HepG2 (cell line): Measurements from ENCODE around the gene KLHL3. TPM values are rescaled to one million over a fixed set of nuclear protein-coding genes. Genes with fewer than 3 reads are reported as not detected.
A peak's percentile ranks its signal among the peaks of the same experiment; 100 is the strongest.

Experiments
- ATAC-seq: fragments of 200-7000 bp; cut with Tn5 transposase; 3 replicates; pipeline ENCODE4 v1.9.1; 2020; ENCODE audit warnings: mild to moderate bottlenecking, moderate library complexity
- BruUV-seq: library from RNA; stranded (reverse); fragments of 400-500 nt; replicated peaks from 2 replicates; lab custom pipeline; 2021; lab: Mats Ljungman, UMichigan
- CTCF ChIA-PET: fragments of 300-600 bp; formaldehyde crosslinking; extraction: SDS; loops from one replicate; lab custom pipeline; 2021; ENCODE audit warnings: low total read pairs, inconsistent platforms, low intra/inter-chr PET ratio; lab: Yijun Ruan, JAX
- POLR2A ChIA-PET: fragments of 350-600 bp; sonication (Branson Sonifier 250); formaldehyde crosslinking; loops from one replicate; lab custom pipeline; 2020; ENCODE audit warnings: antibody characterized with exemption, inconsistent platforms; lab: Yijun Ruan, JAX
- DNase-seq: peaks from one replicate; pipeline ENCODE4 v3.0.0-alpha.2; 2015; ENCODE audit warnings: low spot score
- FAIRE-seq: peaks from 3 replicates; lab custom pipeline; 2011; peaks lifted over from hg19 to GRCh38; lab: Jason Lieb, UNC
- H2AFZ ChIP-seq: one replicate; pipeline ENCODE4 v1.6.1; 2011; ENCODE audit warnings: low read length, inconsistent platforms
- H3K27ac ChIP-seq: fragments of 300-600 bp; 3 replicates; pipeline ENCODE4 v1.8.0; 2011; ENCODE audit warnings: mixed run types, mild to moderate bottlenecking, mixed read lengths, low read length, inconsistent platforms; ENCODE audit not compliant: insufficient read depth; ENCODE audit errors: extremely low read length
- H3K27me3 ChIP-seq, 2 experiments: fragments of 200-600 bp in 1 of 2; 2 replicates in 1 of 2; 3 replicates in 1 of 2; pipeline versions ENCODE4 v1.6.0 to v1.8.0; 2011; ENCODE audit warnings: low read length in 2 of 2, mild to moderate bottlenecking in 2 of 2, moderate library complexity in 2 of 2, inconsistent platforms in 1 of 2; ENCODE audit not compliant: insufficient read depth in 2 of 2, control insufficient read depth in 1 of 2
- H3K36me3 ChIP-seq, 2 experiments: fragments of 200-600 bp in 1 of 2; replicated peaks in 1 of 2; 2 replicates in 1 of 2; 3 replicates in 1 of 2; pipeline versions ENCODE4 v1.5.1 to v1.8.0; 2011; ENCODE audit warnings: low read length in 2 of 2, inconsistent platforms in 1 of 2; ENCODE audit not compliant: insufficient read depth in 2 of 2, control insufficient read depth in 1 of 2
- H3K4me1 ChIP-seq: 2 replicates; pipeline ENCODE4 v1.5.1; 2012; ENCODE audit warnings: low read length, inconsistent platforms; ENCODE audit not compliant: insufficient read depth
- H3K4me2 ChIP-seq: 2 replicates; pipeline ENCODE4 v1.6.0; 2011; ENCODE audit warnings: low read depth, low read length, inconsistent platforms
- H3K4me3 ChIP-seq, 3 experiments: fragments of 200-600 bp in 1 of 3; sonication (generic), shearing (Covaris generic) in 1 of 3; replicated peaks in 1 of 3; 2 replicates each; pipeline ENCODE4 v1.5.1; 2011 to 2016; ENCODE audit warnings: low read length in 3 of 3, inconsistent platforms in 2 of 3, low read depth in 2 of 3, mild to moderate bottlenecking in 2 of 3, control low read depth in 1 of 3, mixed read lengths in 1 of 3; ENCODE audit not compliant: insufficient read depth in 1 of 3
- H3K79me2 ChIP-seq: one replicate; pipeline ENCODE4 v1.6.1; 2011; ENCODE audit warnings: low read length, inconsistent platforms; ENCODE audit not compliant: insufficient read depth
- H3K9ac ChIP-seq: 2 replicates; pipeline ENCODE4 v1.6.0; 2011; ENCODE audit warnings: mild to moderate bottlenecking, low read depth, low read length, inconsistent platforms; ENCODE audit not compliant: insufficient read depth
- H3K9me3 ChIP-seq: 2 replicates; pipeline ENCODE4 v1.5.1; 2012; ENCODE audit warnings: mild to moderate bottlenecking, low read length
- H4K20me1 ChIP-seq: 2 replicates; pipeline ENCODE4 v1.6.0; 2011; ENCODE audit warnings: inconsistent platforms, mild to moderate bottlenecking, low read length, moderate library complexity; ENCODE audit not compliant: insufficient read depth
- ATF7 ChIP-seq, 2 experiments: fragments of 450-650 bp in 1 of 2; sonication (generic) in 1 of 2; formaldehyde crosslinking in 1 of 2; IDR thresholded peaks; 2 replicates each; pipeline versions ENCODE4 v1.4.0 to v1.6.1; 2016 to 2020; ENCODE audit warnings: antibody characterized with exemption in 1 of 2, mild to moderate bottlenecking in 1 of 2, missing genetic modification reagents in 1 of 2
- CEBPB ChIP-seq: IDR thresholded peaks from 2 replicates; pipeline ENCODE4 v1.6.1; 2011; ENCODE audit warnings: low read depth, low read length, improper control_type of control experiment, borderline replicate concordance
- CREB1 ChIP-seq, 2 experiments: fragments of 450-650 bp in 1 of 2; IDR thresholded peaks; 2 replicates each; pipeline ENCODE4 v1.6.1; 2016 to 2017; ENCODE audit warnings: control low read depth in 1 of 2, mild to moderate bottlenecking in 1 of 2, missing compliant biosample characterization in 1 of 2, missing genetic modification characterization in 1 of 2
- GFI1 ChIP-seq: sonication (generic); formaldehyde crosslinking; IDR thresholded peaks from 2 replicates; pipeline ENCODE4 v1.5.0; 2020; ENCODE audit warnings: missing genetic modification reagents, mild to moderate bottlenecking, borderline replicate concordance
- SNRNP70 ChIP-seq: fragments of 200-400 bp; formaldehyde crosslinking; IDR thresholded peaks from 2 replicates; pipeline ENCODE4 v1.6.1; 2017; ENCODE audit warnings: mild to moderate bottlenecking, low read depth, low read length, moderate library complexity
- WGBS: methylation state at CpG from one replicate; pipeline ENCODE4 v1.1.6; 2017; ENCODE audit warnings: low lambda C conversion rate; 5-methylcytosine and 5-hydroxymethylcytosine counted together
- in situ Hi-C: cut with HindIII; loops from 2 replicates; pipeline ENCODE4 v1.10.0; 2017; ENCODE audit warnings: low pct_unique_long_range_greater_than_20kb; ENCODE audit not compliant: extremely low pct_ligation_motif_present
- intact Hi-C: fragments of 100-400 bp; cut with micrococcal nuclease; formaldehyde crosslinking; loops from one replicate; pipeline ENCODE4 v1.10.0; 2022; ENCODE audit not compliant: unreplicated experiment
- polyA plus RNA-seq, 8 experiments: library from polyadenylated mRNA; depleted of rRNA in 3 of 8; stranded (reverse) in 7 of 8; unstranded in 1 of 8; fragments of >200 nt; fragmentation: Illumina TruSeq in 4 of 8; extraction: Trizol in 4 of 8; gene quantifications; 2 replicates each; pipeline versions ENCODE4 v1.2.1 to v1.2.3, GENCODE V29; 2011 to 2016; ENCODE audit warnings: low read depth in 4 of 8, missing spikeins in 1 of 8, mixed read lengths in 1 of 8; ENCODE audit not compliant: insufficient read depth in 1 of 8
- total RNA-seq, 5 experiments: library from RNA; depleted of rRNA; stranded (reverse); fragments of >200 nt; fragmentation: Illumina TruSeq; extraction: Trizol; gene quantifications; 2 replicates each; pipeline ENCODE4 v1.2.3, GENCODE V29; 2016; ENCODE audit warnings: low read depth in 1 of 5

The KLHL3 gene
- total and polyA plus RNA-seq, 2 of the 13 experiments (the other 11 are each of a cell fraction or from before 2014, with no cell fraction given), result 0.02 to 0.08 TPM

DNA sequence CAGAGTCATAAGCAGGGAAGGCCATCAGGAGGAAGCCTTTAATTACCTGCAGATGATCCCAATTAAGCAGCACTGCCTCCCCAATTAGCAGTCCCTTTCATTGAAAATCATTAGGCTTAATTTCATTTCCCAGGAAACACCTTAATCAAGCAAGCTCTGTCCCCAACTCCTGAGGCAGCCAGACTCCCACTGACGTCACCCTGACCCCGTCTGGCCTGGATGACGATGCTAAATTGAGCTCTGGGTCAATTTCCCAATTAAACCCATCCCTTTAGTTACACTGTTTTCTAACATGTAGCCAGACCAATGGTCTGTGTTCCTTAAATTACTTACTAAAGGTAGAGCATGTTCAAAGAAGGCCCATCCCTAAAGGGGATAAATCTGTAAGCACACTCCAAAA, 152.8 kb downstream of the KLHL3 start:
- Histone ChIP-seq H2AFZ (no peak overlapping the region), H3K4me3 (no peak overlapping the region), H3K27ac (no peak overlapping the region), H3K9me3 (no peaks in the 10 kb centered on the region), H3K9ac (no peak overlapping the region), H4K20me1 (no peaks in the 10 kb centered on the region), H3K4me2 (no peak overlapping the region), H3K27me3 (0 out of 5 replicates have a peak, but pooled peaks cover 1 to 4% of the 10 kb centered on the region in 2 experiments), H3K36me3 (no peaks in the 10 kb centered on the region), H3K4me1 (no peaks in the 10 kb centered on the region), H3K79me2 (no peaks in the 10 kb centered on the region)
- ChIA-PET CTCF (no interaction called here), POLR2A (no interaction called here)
- ATAC-seq, result no peak
- DNase-seq, result no peak
- no TSS peak for BruUV-seq
- in situ Hi-C loops (no loop called here), intact Hi-C loops (no loop called here)
- WGBS, result 5% methylated on average over 3 of the region's 3 CpGs
- no peak for FAIRE-seq
- TF ChIP-seq CREB1 (IDR thresholded peaks at IDR 0.05), result peak; percentile 87
- TF ChIP-seq CREB1 (CRISPR knock-in tag; IDR thresholded peaks at IDR 0.05), result no peak
- no peak for TF ChIP-seq GFI1 (CRISPR knock-in tag)
- peak; percentile 29; the same call in 1 of the 2 replicates for TF ChIP-seq ATF7 (IDR thresholded peaks at IDR 0.05)
- no peak for TF ChIP-seq ATF7 (CRISPR knock-in tag; IDR thresholded peaks at IDR 0.05)

DNA sequence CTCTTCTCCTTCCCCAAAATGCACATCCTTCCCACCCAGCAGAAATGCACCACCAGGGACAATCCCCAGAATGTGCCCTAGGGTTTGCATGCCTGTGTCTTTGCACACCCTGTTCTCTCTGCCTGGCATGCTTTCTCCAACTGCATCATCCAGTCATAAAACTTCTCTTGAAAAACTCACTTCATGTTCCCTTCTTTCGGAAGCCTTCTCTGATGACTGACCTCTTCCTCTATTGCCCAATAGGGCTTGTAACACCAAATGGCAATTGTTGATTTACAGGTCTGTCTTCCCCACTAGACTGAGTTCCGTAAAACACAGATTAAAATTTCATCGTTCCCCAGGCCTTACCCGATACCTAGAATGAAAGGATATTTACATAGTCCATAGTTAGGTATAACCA, 153.7 kb downstream of the KLHL3 start:
- intact Hi-C loops, result no loop called here
- BruUV-seq, result no TSS peak
- Histone ChIP-seq H3K36me3 (no peaks in the 10 kb centered on the region), H3K9ac (no peak overlapping the region)
- in situ Hi-C loops, result no loop called here
- no peak for TF ChIP-seq SNRNP70
- peak; percentile 26; the same call in 1 of the 2 replicates for TF ChIP-seq CEBPB
- TF ChIP-seq, all 625 proteins: peak for 1
- Histone ChIP-seq H3K27me3 (0 out of 5 replicates have a peak, but pooled peaks cover 1 to 4% of the 10 kb centered on the region in 2 experiments), H3K4me3 (no peak overlapping the region), H3K4me1 (no peaks in the 10 kb centered on the region), H3K9me3 (no peaks in the 10 kb centered on the region), H4K20me1 (no peaks in the 10 kb centered on the region), H3K4me2 (no peak overlapping the region), H3K79me2 (no peaks in the 10 kb centered on the region), H2AFZ (no peak overlapping the region), H3K27ac (no peak overlapping the region)
- POLR2A ChIA-PET, result no interaction called here
- ATAC-seq (no peak), DNase-seq (no peak), FAIRE-seq (no peak)
- WGBS, result 23% methylated on average over 4 of the region's 4 CpGs
- CTCF ChIA-PET, result no interaction called here
